SK-N-SH (cell line): ENCODE data around the gene FASTK. TPM values are rescaled to one million over a fixed set of nuclear protein-coding genes. Genes with fewer than 3 reads are reported as not detected.

Experiments used
- CTCF ChIA-PET: fragments of 300-600, 350-600 bp; formaldehyde crosslinking; extraction: SDS; loops from one replicate; lab custom pipeline; 2021; lab: Yijun Ruan, JAX
- POLR2A ChIA-PET: fragments of 350-600 bp; sonication (Branson Sonifier 250); formaldehyde crosslinking; extraction: SDS; loops from one replicate; lab custom pipeline; 2020; ENCODE audit warnings: antibody characterized with exemption, inconsistent platforms; lab: Yijun Ruan, JAX
- DNase-seq: peaks from one replicate; pipeline ENCODE4 v3.0.0; 2012
- H2AFZ ChIP-seq: fragments of 200-600 bp; sonication (generic); 2 replicates; pipeline ENCODE4 v1.8.1; 2016; ENCODE audit warnings: antibody characterized with exemption, mild to moderate bottlenecking, low read depth
- H3F3A ChIP-seq: fragments of 200-600 bp; sonication (generic); replicated peaks from 2 replicates; pipeline ENCODE3; 2016; ENCODE audit warnings: antibody characterized with exemption, mild to moderate bottlenecking; ENCODE audit not compliant: insufficient read depth
- H3K27ac ChIP-seq, 2 experiments: fragments of 200-500 bp in 1 of 2; fragments of 200-600 bp in 1 of 2; sonication (Bioruptor generic) in 1 of 2; sonication (generic), shearing (Covaris generic) in 1 of 2; 2 replicates each; pipeline versions ENCODE4 v1.5.1 to v1.6.1; 2014 to 2016; ENCODE audit warnings: low read depth in 2 of 2, inconsistent platforms in 1 of 2, low read length in 1 of 2, mild to moderate bottlenecking in 1 of 2, mixed read lengths in 1 of 2
- H3K27me3 ChIP-seq: fragments of 200-600 bp; sonication (generic), shearing (Covaris generic); 2 replicates; pipeline ENCODE4 v1.6.1; 2016; ENCODE audit warnings: mixed run types; ENCODE audit not compliant: insufficient read depth
- H3K36me3 ChIP-seq, 2 experiments: fragments of 200-500 bp in 1 of 2; fragments of 200-600 bp in 1 of 2; sonication (Bioruptor generic) in 1 of 2; sonication (generic) in 1 of 2; replicated peaks in 1 of 2; 2 replicates each; pipeline versions ENCODE3 to v1.5.1; 2014 to 2016; ENCODE audit warnings: low read length in 1 of 2, mild to moderate bottlenecking in 1 of 2; ENCODE audit not compliant: insufficient read depth in 2 of 2, control insufficient read depth in 1 of 2
- H3K4me1 ChIP-seq, 2 experiments: fragments of 200-500 bp in 1 of 2; fragments of 200-600 bp in 1 of 2; sonication (Bioruptor generic) in 1 of 2; sonication (generic), shearing (Covaris generic) in 1 of 2; 2 replicates each; pipeline versions ENCODE4 v1.5.1 to v1.6.1; 2014 to 2016; ENCODE audit warnings: low read depth in 1 of 2, low read length in 1 of 2, mixed run types in 1 of 2; ENCODE audit not compliant: insufficient read depth in 2 of 2, control insufficient read depth in 1 of 2
- H3K4me2 ChIP-seq: fragments of 200-600 bp; sonication (generic), shearing (Covaris generic); 2 replicates; pipeline ENCODE4 v1.6.1; 2017; ENCODE audit warnings: mixed run types
- H3K4me3 ChIP-seq, 2 experiments: fragments of 200-500 bp in 1 of 2; fragments of 200-600 bp in 1 of 2; sonication (Bioruptor generic) in 1 of 2; sonication (generic), shearing (Covaris generic) in 1 of 2; 2 replicates each; pipeline versions ENCODE4 v1.5.1 to v1.8.1; 2014 to 2016; ENCODE audit warnings: low read depth in 2 of 2, inconsistent platforms in 1 of 2, low read length in 1 of 2, mild to moderate bottlenecking in 1 of 2, mixed read lengths in 1 of 2, moderate library complexity in 1 of 2
- H3K79me2 ChIP-seq: fragments of 200-600 bp; sonication (generic); 2 replicates; pipeline ENCODE4 v1.8.1; 2017; ENCODE audit warnings: mild to moderate bottlenecking; ENCODE audit not compliant: insufficient read depth
- H3K9ac ChIP-seq: fragments of 200-600 bp; sonication (generic); 2 replicates; pipeline ENCODE4 v1.6.1; 2017; ENCODE audit warnings: mixed run types
- H3K9me2 ChIP-seq: fragments of 200-600 bp; sonication (generic); 2 replicates; pipeline ENCODE4 v1.6.1; 2017; ENCODE audit warnings: mixed run types
- H3K9me3 ChIP-seq: fragments of 200-600 bp; sonication (generic); 2 replicates; pipeline ENCODE4 v1.6.1; 2017; ENCODE audit warnings: mixed run types, mild to moderate bottlenecking, moderate library complexity
- H4K20me1 ChIP-seq: fragments of 200-600 bp; sonication (generic); 2 replicates; pipeline ENCODE4 v1.6.1; 2017; ENCODE audit warnings: mild to moderate bottlenecking, mixed run types; ENCODE audit not compliant: insufficient read depth
- CHD2 ChIP-seq: fragments of 150-350 bp; IDR thresholded peaks from 2 replicates; pipeline ENCODE4 v1.6.1; 2018; ENCODE audit warnings: low read length; ENCODE audit not compliant: partially characterized antibody
- ELF1 ChIP-seq: IDR thresholded peaks from 2 replicates; pipeline ENCODE4 v1.4.0; 2012
- EP300 ChIP-seq, 2 experiments: IDR thresholded peaks; 2 replicates each; pipeline versions ENCODE4 v1.4.0 to v1.6.1; 2012; ENCODE audit warnings: borderline replicate concordance in 1 of 2, low read depth in 1 of 2, low read length in 1 of 2
- FOSL2 ChIP-seq: IDR thresholded peaks from 2 replicates; pipeline ENCODE4 v1.4.0; 2012; ENCODE audit warnings: low read depth, mild to moderate bottlenecking, moderate library complexity, borderline replicate concordance
- FOXJ3 ChIP-seq: sonication (generic); formaldehyde crosslinking; IDR thresholded peaks from 2 replicates; pipeline ENCODE4 v1.5.1; 2020; ENCODE audit warnings: mild to moderate bottlenecking, missing genetic modification reagents
- FOXM1 ChIP-seq: IDR thresholded peaks from 2 replicates; pipeline ENCODE4 v1.4.0; 2012; ENCODE audit warnings: low read depth, mild to moderate bottlenecking
- GABPA ChIP-seq: IDR thresholded peaks from 2 replicates; pipeline ENCODE4 v1.4.0; 2012; ENCODE audit warnings: low read depth, mild to moderate bottlenecking
- GATA2 ChIP-seq: sonication (generic); formaldehyde crosslinking; IDR thresholded peaks from 2 replicates; pipeline ENCODE4 v1.5.0; 2020; ENCODE audit warnings: mild to moderate bottlenecking, missing genetic modification reagents
- NFIC ChIP-seq: IDR thresholded peaks from 2 replicates; pipeline ENCODE4 v1.4.0; 2012; ENCODE audit warnings: borderline replicate concordance
- NRF1 ChIP-seq: IDR thresholded peaks from 2 replicates; pipeline ENCODE4 v1.6.1; 2012; ENCODE audit warnings: low read depth, mild to moderate bottlenecking, low read length
- RFX5 ChIP-seq: IDR thresholded peaks from 2 replicates; pipeline ENCODE4 v1.6.1; 2012; ENCODE audit warnings: mild to moderate bottlenecking, improper control_type of control experiment, low read length
- RXRA ChIP-seq: IDR thresholded peaks from 2 replicates; pipeline ENCODE4 v1.4.0; 2012; ENCODE audit warnings: low read depth, mild to moderate bottlenecking, borderline replicate concordance
- SIN3A ChIP-seq: IDR thresholded peaks from 2 replicates; pipeline ENCODE4 v1.6.1; 2012; ENCODE audit warnings: low read depth, mild to moderate bottlenecking, low read length, moderate library complexity, borderline replicate concordance
- TAF1 ChIP-seq: IDR thresholded peaks from 2 replicates; pipeline ENCODE4 v1.6.1; 2012; ENCODE audit warnings: low read depth, mild to moderate bottlenecking, low read length, moderate library complexity, borderline replicate concordance
- TCF12 ChIP-seq: IDR thresholded peaks from 2 replicates; pipeline ENCODE4 v1.4.0; 2012
- YY1 ChIP-seq: IDR thresholded peaks from 2 replicates; pipeline ENCODE4 v1.4.0; 2012; ENCODE audit warnings: low read depth, mild to moderate bottlenecking
- WGBS: methylation state at CpG from one replicate; pipeline ENCODE4 v1.1.6; 2017; ENCODE audit warnings: low lambda C conversion rate; 5-methylcytosine and 5-hydroxymethylcytosine counted together
- polyA plus RNA-seq, 3 experiments: library from polyadenylated mRNA; depleted of rRNA; stranded (reverse); fragments of >200 nt; gene quantifications; 2 replicates each; pipeline ENCODE4 v1.2.3, GENCODE V29; 2012
- TF ChIP-seq, protein P1 (sequence below): IDR thresholded peaks from 2 replicates; pipeline ENCODE4 v1.4.0; 2012; ENCODE audit warnings: low read depth, borderline replicate concordance
- TF ChIP-seq, protein P2 (sequence below): fragments of 150-350 bp; IDR thresholded peaks from 2 replicates; pipeline ENCODE4 v1.6.1; 2017; ENCODE audit warnings: antibody characterized with exemption, low read length, low read depth, borderline replicate concordance
- TF ChIP-seq, protein P3 (sequence below): IDR thresholded peaks from 2 replicates; pipeline ENCODE4 v1.4.0; 2012; ENCODE audit warnings: low read depth
- TF ChIP-seq, protein P4 (sequence below): fragments of 200-600 bp; sonication (generic); IDR thresholded peaks from 2 replicates; pipeline ENCODE4 v1.6.1; 2017; ENCODE audit warnings: antibody characterized with exemption, mild to moderate bottlenecking, moderate library complexity
- TF ChIP-seq, protein P5 (sequence below): IDR thresholded peaks from 2 replicates; pipeline ENCODE4; 2012
- TF ChIP-seq, protein P6 (sequence below): IDR thresholded peaks from 2 replicates; pipeline ENCODE4 v1.6.1; 2012; ENCODE audit warnings: mild to moderate bottlenecking, low read depth, low read length, moderate library complexity

Gene FASTK
- polyA plus RNA-seq, 1 of the 3 experiments (the other 2 are of a cell fraction), result 125 TPM

DNA sequence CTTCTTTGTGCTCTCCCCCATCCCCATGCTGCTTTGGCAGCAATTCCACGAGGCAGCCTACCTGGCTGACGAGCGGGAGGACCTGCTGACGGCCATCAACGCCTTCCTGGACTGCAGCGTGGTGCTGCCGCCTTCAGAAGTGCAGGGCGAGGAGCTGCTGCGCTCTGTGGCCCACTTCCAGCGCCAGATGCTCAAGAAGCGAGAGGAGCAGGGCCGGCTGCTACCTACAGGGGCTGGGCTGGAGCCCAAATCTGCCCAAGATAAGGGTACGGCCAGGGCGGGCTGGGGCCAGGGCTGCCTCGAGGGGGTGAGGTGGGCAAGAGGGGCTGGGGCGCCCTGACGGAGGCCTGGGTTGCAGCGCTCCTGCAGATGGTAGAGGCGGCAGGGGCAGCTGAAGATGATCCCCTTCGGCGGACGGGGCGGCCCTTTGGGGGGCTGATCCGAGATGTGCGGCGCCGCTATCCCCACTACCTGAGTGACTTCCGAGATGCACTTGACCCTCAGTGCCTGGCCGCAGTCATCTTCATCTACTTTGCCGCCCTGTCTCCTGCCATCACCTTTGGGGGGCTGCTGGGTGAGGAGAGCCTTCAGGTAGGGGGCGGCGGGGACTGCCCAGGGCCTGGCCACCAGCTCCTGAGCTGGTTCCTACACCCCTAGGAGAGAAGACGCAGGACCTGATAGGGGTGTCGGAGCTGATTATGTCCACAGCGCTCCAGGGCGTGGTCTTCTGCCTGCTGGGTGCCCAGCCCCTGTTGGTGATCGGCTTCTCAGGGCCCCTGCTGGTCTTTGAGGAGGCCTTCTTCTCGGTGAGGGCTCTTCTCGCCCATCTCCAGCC is 9.4 kb downstream of the FASTK start (continued):
- no peak for TF ChIP-seq NRF1
- TF ChIP-seq CHD2, result no peak
- TF ChIP-seq YY1, result no peak
- no peak for TF ChIP-seq FOSL2
- TF ChIP-seq RFX5, result no peak
- no peak for TF ChIP-seq RXRA
- TF ChIP-seq TAF1, result no peak
- TF ChIP-seq GATA2 (CRISPR knock-in tag), result no peak
- TF ChIP-seq, protein P1, sequence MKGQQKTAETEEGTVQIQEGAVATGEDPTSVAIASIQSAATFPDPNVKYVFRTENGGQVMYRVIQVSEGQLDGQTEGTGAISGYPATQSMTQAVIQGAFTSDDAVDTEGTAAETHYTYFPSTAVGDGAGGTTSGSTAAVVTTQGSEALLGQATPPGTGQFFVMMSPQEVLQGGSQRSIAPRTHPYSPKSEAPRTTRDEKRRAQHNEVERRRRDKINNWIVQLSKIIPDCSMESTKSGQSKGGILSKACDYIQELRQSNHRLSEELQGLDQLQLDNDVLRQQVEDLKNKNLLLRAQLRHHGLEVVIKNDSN, result no peak
- TF ChIP-seq FOXM1, result no peak
- no peak for TF ChIP-seq EP300 (IDR thresholded peaks at IDR 0.05; ENCODE audit: borderline replicate concordance in 1 of 2, low read depth in 1 of 2, low read length in 1 of 2)
- TF ChIP-seq, all 33 proteins: peak for 0

DNA sequence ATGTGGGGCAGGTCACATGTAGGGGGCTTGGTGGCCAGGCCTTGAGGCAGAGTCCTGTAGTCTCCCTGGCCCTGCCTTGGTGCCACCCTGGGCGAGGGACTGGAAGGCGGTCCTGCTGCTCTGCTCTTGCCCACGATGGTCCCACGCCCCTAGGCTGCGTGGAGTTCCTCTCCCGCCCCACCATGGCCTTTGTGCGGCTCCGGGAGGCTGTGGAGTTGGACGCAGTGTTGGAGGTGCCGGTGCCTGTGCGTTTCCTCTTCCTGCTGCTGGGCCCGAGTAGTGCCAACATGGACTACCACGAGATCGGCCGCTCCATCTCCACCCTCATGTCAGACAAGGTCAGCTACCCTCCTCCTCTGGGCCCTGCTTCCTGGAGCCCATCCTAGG is 10.0 kb downstream of the FASTK start:
- DNase-seq, result no peak
- H3F3A ChIP-seq, result peaks cover 21% of the 10 kb centered on the region
- no peak overlapping the region for H3K9ac ChIP-seq
- no peak overlapping the region for H3K4me2 ChIP-seq
- no peaks in the 10 kb centered on the region for H3K27me3 ChIP-seq
- no peak overlapping the region for H2AFZ ChIP-seq
- H3K79me2 ChIP-seq, result peaks cover 24% of the 10 kb centered on the region; the same call in 1 of the 2 replicates
- TF ChIP-seq, protein P2, sequence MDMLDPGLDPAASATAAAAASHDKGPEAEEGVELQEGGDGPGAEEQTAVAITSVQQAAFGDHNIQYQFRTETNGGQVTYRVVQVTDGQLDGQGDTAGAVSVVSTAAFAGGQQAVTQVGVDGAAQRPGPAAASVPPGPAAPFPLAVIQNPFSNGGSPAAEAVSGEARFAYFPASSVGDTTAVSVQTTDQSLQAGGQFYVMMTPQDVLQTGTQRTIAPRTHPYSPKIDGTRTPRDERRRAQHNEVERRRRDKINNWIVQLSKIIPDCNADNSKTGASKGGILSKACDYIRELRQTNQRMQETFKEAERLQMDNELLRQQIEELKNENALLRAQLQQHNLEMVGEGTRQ, result no peak
- TF ChIP-seq RFX5 (no peak), TCF12 (no peak), FOSL2 (no peak), RXRA (no peak), EP300 (IDR thresholded peaks at IDR 0.05; ENCODE audit: borderline replicate concordance in 1 of 2, low read depth in 1 of 2, low read length in 1 of 2) (no peak), CHD2 (no peak), NFIC (no peak), SIN3A (no peak), FOXJ3 (no peak), ELF1 (no peak), GABPA (no peak)
- TF ChIP-seq, protein P3, sequence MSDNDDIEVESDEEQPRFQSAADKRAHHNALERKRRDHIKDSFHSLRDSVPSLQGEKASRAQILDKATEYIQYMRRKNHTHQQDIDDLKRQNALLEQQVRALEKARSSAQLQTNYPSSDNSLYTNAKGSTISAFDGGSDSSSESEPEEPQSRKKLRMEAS, result no peak
- TF ChIP-seq, protein P4, sequence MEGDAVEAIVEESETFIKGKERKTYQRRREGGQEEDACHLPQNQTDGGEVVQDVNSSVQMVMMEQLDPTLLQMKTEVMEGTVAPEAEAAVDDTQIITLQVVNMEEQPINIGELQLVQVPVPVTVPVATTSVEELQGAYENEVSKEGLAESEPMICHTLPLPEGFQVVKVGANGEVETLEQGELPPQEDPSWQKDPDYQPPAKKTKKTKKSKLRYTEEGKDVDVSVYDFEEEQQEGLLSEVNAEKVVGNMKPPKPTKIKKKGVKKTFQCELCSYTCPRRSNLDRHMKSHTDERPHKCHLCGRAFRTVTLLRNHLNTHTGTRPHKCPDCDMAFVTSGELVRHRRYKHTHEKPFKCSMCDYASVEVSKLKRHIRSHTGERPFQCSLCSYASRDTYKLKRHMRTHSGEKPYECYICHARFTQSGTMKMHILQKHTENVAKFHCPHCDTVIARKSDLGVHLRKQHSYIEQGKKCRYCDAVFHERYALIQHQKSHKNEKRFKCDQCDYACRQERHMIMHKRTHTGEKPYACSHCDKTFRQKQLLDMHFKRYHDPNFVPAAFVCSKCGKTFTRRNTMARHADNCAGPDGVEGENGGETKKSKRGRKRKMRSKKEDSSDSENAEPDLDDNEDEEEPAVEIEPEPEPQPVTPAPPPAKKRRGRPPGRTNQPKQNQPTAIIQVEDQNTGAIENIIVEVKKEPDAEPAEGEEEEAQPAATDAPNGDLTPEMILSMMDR, result no peak
- TF ChIP-seq, protein P5, sequence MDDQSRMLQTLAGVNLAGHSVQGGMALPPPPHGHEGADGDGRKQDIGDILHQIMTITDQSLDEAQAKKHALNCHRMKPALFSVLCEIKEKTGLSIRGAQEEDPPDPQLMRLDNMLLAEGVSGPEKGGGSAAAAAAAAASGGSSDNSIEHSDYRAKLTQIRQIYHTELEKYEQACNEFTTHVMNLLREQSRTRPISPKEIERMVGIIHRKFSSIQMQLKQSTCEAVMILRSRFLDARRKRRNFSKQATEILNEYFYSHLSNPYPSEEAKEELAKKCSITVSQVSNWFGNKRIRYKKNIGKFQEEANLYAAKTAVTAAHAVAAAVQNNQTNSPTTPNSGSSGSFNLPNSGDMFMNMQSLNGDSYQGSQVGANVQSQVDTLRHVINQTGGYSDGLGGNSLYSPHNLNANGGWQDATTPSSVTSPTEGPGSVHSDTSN, result no peak
- TF ChIP-seq, protein P6, sequence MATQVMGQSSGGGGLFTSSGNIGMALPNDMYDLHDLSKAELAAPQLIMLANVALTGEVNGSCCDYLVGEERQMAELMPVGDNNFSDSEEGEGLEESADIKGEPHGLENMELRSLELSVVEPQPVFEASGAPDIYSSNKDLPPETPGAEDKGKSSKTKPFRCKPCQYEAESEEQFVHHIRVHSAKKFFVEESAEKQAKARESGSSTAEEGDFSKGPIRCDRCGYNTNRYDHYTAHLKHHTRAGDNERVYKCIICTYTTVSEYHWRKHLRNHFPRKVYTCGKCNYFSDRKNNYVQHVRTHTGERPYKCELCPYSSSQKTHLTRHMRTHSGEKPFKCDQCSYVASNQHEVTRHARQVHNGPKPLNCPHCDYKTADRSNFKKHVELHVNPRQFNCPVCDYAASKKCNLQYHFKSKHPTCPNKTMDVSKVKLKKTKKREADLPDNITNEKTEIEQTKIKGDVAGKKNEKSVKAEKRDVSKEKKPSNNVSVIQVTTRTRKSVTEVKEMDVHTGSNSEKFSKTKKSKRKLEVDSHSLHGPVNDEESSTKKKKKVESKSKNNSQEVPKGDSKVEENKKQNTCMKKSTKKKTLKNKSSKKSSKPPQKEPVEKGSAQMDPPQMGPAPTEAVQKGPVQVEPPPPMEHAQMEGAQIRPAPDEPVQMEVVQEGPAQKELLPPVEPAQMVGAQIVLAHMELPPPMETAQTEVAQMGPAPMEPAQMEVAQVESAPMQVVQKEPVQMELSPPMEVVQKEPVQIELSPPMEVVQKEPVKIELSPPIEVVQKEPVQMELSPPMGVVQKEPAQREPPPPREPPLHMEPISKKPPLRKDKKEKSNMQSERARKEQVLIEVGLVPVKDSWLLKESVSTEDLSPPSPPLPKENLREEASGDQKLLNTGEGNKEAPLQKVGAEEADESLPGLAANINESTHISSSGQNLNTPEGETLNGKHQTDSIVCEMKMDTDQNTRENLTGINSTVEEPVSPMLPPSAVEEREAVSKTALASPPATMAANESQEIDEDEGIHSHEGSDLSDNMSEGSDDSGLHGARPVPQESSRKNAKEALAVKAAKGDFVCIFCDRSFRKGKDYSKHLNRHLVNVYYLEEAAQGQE, result no peak
- H3K4me3 ChIP-seq, result no peak overlapping the region
- H3K9me2 ChIP-seq, result no peaks in the 10 kb centered on the region
- H3K4me1 ChIP-seq, result no peaks in the 10 kb centered on the region; a peak in 1 of 4 replicates
- no peaks in the 10 kb centered on the region for H3K9me3 ChIP-seq
- H3K27ac ChIP-seq, result no peak overlapping the region
- whole genome bisulfite sequencing, result 94% methylated on average over 13 of the region's 15 CpGs
- no peaks in the 10 kb centered on the region for H4K20me1 ChIP-seq
- CTCF ChIA-PET, result interaction anchor here (1.0 to 12.2 kb wide), 2 partner anchors 12 to 53 kb away, joined by 3 to 77 read pairs; partner anchors contain the start of genes CDK5 and SLC4A2
- H3K36me3 ChIP-seq, result peaks cover 59 to 85% of the 10 kb centered on the region in 2 experiments
- POLR2A ChIA-PET, result interaction anchor here (1.0 kb wide), 1 partner anchor 10 kb away, joined by 3 read pairs; the partner anchor contains the start of gene FASTK
